Kidney epithelial cell (primary cell): Measurements from ENCODE around the gene CLEC12A. TPM values are rescaled to one million over a fixed set of nuclear protein-coding genes. Genes with fewer than 3 reads are reported as not detected.
"Not testable (repeated sequence)": the region's sequence is repeated elsewhere in the genome, so short reads cannot be mapped to it uniquely, and the experiment has no call there.

Experiments
- DNase-seq: peaks from one replicate; pipeline ENCODE4 v3.0.0-alpha.2; 2010; ENCODE audit warnings: low read depth
- H3K27me3 ChIP-seq: 2 replicates; pipeline ENCODE4 v1.6.0; 2011; ENCODE audit warnings: low read length; ENCODE audit not compliant: control insufficient read depth, insufficient read depth
- H3K36me3 ChIP-seq: 2 replicates; pipeline ENCODE4 v1.5.1; 2011; ENCODE audit warnings: low read length; ENCODE audit not compliant: control insufficient read depth, insufficient read depth
- H3K4me3 ChIP-seq: 2 replicates; pipeline ENCODE4 v1.5.1; 2011; ENCODE audit warnings: low read depth, mild to moderate bottlenecking, control low read depth, low read length
- total RNA-seq: library from RNA; depleted of rRNA; stranded (reverse); fragments of >200 nt; gene quantifications from 2 replicates; pipeline ENCODE4 v1.2.3, GENCODE V29; 2015
- TF ChIP-seq, protein P1 (sequence below): IDR thresholded peaks from 2 replicates; pipeline ENCODE4 v1.5.1; 2011; ENCODE audit warnings: mild to moderate bottlenecking, moderate library complexity, low read length, control low read depth, inconsistent platforms; ENCODE audit not compliant: insufficient read depth, poor library complexity, severe bottlenecking

CLEC12A gene
- total RNA-seq, 1 donor from 2014 or later = not detected

DNA sequence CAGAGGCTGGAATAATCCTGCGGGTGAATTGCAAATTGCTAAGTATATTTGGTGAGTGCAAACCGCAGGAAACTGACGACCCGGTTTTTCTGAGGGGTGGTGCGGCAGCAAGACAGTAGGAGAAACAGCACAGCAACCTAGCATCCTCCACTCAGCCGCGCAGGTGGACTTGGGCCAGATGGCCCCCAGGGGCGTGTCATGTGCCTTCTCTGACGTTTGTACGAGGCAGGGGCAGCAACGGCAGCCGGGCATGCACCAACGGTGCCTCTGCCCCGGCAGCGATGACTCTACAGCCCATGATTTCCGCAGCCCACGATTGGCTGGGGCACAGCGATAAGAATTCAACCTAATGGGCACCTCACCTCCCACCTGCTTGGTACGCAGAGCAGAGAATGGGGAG, 28.0 kb upstream of the CLEC12A start:
- TF ChIP-seq, protein P1, sequence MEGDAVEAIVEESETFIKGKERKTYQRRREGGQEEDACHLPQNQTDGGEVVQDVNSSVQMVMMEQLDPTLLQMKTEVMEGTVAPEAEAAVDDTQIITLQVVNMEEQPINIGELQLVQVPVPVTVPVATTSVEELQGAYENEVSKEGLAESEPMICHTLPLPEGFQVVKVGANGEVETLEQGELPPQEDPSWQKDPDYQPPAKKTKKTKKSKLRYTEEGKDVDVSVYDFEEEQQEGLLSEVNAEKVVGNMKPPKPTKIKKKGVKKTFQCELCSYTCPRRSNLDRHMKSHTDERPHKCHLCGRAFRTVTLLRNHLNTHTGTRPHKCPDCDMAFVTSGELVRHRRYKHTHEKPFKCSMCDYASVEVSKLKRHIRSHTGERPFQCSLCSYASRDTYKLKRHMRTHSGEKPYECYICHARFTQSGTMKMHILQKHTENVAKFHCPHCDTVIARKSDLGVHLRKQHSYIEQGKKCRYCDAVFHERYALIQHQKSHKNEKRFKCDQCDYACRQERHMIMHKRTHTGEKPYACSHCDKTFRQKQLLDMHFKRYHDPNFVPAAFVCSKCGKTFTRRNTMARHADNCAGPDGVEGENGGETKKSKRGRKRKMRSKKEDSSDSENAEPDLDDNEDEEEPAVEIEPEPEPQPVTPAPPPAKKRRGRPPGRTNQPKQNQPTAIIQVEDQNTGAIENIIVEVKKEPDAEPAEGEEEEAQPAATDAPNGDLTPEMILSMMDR = no peak
- H3K27me3 ChIP-seq = peaks cover 4% of the 10 kb centered on the region
- no peaks in the 10 kb centered on the region for H3K36me3 ChIP-seq
- DNase-seq = no peak
- no peak overlapping the region for H3K4me3 ChIP-seq

DNA sequence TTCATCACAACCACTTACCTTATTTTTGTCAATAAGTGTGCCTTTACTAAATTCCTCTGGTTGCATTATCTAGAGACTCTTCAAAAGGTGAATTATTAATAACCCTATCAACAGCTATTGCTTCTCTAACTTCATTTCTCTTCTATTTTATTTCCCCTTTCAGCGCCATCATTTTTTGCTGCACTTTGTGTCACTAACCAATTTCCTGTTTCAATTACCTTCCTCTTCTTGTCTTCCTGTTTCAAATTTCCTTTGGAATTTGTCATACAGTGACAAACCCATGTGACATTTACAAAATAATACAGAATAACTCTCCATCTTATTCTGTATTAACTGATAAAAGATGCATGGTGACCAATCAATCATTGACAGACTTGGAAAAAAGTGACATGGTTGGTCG, 26.8 kb upstream of the CLEC12A start:
- TF ChIP-seq, protein P1 = no peak

DNA sequence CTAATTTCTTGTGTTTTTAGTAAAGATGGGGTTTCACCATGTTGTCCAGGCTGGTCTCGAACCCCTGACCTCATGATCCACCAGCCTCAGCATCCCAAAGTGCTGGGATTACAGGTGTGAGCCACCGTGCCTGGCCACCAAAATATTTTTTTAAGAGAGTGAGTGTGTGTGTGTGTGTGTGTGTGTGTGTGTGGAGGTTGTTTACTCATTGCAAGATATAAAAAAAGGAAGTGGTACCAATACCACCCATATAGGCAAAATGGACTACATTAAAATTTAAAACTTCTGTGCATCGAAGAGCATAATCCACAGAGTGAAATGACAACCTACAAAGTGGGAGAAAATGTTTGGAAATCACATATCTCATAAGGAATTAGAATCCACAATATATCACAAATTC, 23.5 kb upstream of the CLEC12A start:
- TF ChIP-seq, protein P1 = no peak
- Histone ChIP-seq H3K4me3 (no peak overlapping the region), H3K36me3 (no peaks in the 10 kb centered on the region), H3K27me3 (peaks cover 4% of the 10 kb centered on the region)
- DNase-seq = no peak

More for the DNA sequence above, 26.8 kb upstream of the CLEC12A start:
- DNase-seq = no peak
- Histone ChIP-seq H3K36me3 (no peaks in the 10 kb centered on the region), H3K4me3 (no peak overlapping the region), H3K27me3 (peaks cover 4% of the 10 kb centered on the region)

DNA sequence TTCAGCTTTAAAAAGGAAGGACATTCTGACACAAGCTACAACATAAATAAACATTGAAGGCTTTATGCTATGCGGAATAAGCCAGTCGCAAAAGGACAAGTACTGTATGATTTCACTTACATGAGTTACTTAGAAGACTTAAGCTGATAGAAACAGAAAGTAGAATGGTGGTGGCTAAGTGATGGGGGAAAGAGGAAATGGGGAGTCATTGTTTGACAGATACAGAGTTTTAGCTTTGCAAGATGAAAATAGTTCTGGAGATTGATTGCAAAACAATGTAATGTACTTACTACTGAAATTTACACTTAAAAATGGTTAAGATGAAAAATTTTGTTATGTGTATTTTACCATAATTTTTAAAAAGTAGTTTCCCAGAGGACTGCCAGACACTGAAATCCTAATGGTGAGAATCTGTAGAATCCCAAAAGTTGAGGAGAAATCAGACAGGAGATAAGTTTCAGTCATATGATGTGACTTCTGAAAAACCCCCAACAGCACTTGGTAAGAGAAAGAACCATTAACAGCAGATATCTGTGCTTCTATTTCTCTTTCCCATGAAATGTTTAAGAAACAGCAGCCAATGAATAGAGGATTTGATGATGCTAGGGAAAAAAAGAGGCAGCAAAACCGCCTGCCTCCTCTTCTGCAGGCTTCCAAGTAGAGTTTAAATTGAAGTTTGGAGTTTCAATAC, 22.5 kb upstream of the CLEC12A start:
- Histone ChIP-seq H3K36me3 (no peaks in the 10 kb centered on the region), H3K27me3 (no peaks in the 10 kb centered on the region), H3K4me3 (no peak overlapping the region)
- TF ChIP-seq, protein P1 = no peak
- no peak for DNase-seq

DNA sequence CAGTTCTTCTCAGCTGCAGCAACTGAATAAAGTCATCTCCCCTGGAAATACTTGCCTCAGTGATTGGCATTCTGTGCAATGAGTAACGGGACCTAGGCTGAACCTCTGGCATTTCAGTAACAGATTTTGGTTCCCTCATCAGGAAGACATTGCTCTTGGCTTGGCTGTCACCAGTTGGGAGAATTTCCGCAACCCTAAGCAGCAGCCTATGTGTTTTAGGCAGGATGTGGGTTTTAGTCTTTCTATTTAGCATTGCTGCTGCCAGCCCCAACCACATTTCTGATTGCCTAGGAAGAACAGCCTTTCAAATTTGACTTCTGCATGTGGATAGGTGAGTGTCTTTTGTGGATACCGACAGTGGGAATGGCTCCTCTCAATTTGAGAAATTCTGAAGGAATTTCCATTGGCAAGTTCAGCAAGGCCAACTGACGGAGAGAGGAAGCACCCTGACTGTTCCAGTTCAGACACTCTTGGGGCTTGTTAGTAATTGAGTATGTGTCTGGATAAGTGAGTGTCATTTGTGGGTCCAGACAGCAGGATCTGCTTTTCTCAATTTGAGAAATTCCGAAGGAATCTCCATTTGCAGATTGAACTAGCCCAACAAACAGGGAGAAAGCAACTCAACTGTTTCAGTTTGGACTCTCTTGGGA, 20.1 kb upstream of the CLEC12A start:
- DNase-seq = no peak
- TF ChIP-seq, protein P1 = no peak

DNA sequence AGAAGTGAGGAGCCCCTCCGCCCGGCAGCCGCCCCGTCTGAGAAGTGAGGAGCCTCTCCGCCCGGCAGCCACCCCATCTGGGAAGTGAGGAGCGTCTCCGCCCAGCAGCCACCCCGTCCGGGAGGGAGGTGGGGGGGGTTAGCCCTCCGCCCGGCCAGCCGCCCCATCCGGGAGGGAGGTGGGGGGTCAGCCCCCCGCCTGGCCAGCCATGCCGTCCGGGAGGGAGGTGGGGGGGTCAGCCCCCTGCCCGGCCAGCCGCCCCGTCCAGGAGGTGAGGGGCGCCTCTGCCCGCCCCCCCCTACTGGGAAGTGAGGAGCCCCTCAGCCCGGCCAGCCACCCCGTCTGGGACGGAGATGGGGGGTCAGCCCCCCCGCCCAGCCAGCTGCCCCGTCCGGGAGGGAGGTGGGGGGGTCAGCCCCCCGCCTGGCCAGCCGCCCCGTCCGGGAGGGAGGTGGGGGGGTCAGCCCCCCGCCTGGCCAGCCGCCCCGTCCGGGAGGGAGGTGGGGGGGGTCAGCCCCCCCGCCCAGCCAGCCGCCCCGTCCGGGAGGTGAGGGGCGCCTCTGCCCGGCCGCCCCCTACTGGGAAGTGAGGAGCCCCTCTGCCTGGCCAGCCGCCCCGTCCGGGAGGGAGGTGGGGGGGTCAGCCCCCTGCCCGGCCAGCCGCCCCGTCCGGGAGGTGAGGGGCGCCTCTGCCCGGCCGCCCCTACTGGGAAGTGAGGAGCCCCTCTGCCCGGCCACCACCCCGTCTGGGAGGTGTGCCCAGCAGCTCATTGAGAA, 18.1 kb upstream of the CLEC12A start:
- not testable (repeated sequence) for DNase-seq, H3K36me3 ChIP-seq, H3K4me3 ChIP-seq, H3K27me3 ChIP-seq

More for the DNA sequence above, 20.1 kb upstream of the CLEC12A start:
- no peak overlapping the region for H3K4me3 ChIP-seq
- H3K36me3 ChIP-seq = no peaks in the 10 kb centered on the region
- H3K27me3 ChIP-seq = no peaks in the 10 kb centered on the region
